ENCODE data around the gene DES.

Gene DES

DNA sequence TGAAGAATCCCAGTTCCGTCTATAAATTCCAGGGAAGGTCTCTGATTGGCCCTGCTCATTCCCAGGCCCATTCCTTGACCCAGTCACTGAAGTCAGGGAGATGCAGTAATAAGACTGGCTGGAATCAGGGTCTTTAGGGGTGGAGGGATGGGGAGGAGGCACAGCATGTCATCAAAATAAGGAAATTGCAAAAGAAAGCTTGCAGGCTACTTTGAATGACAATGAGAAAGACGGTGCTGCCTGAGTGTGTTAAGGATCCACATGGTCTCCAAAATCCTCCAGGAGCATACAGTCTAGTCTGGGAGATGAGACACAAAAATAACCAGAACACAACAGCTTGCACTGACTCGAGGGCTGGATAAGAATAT, 2.0 kb upstream of the DES start:
- H3K4me3 ChIP-seq (ENCODE audit: low read depth, low read length), result no peak overlapping the region

GRCh38 chr2:219416938-219417337, 1.2 kb upstream of the DES start:
- DNase-seq (ENCODE audit: low read depth), result no peak
- H3K4me3 ChIP-seq (ENCODE audit: low read depth, low read length), result no peak overlapping the region

More for the DNA sequence above, 2.0 kb upstream of the DES start:
- DNase-seq (ENCODE audit: low read depth), result no peak

GRCh38 chr2:219417374-219417773, 803 bp upstream of the DES start:
- DNase-seq (ENCODE audit: low read depth), result no peak

GRCh38 chr2:219419012-219419324, 791 bp downstream of the DES start:
- no peak for DNase-seq (ENCODE audit: low read depth)
- peak overlapping the region; percentile 60 for H3K4me3 ChIP-seq (ENCODE audit: low read depth, low read length)

More at GRCh38 chr2:219417374-219417773, 803 bp upstream of the DES start:
- H3K4me3 ChIP-seq (ENCODE audit: low read depth, low read length), result no peak overlapping the region

DNA sequence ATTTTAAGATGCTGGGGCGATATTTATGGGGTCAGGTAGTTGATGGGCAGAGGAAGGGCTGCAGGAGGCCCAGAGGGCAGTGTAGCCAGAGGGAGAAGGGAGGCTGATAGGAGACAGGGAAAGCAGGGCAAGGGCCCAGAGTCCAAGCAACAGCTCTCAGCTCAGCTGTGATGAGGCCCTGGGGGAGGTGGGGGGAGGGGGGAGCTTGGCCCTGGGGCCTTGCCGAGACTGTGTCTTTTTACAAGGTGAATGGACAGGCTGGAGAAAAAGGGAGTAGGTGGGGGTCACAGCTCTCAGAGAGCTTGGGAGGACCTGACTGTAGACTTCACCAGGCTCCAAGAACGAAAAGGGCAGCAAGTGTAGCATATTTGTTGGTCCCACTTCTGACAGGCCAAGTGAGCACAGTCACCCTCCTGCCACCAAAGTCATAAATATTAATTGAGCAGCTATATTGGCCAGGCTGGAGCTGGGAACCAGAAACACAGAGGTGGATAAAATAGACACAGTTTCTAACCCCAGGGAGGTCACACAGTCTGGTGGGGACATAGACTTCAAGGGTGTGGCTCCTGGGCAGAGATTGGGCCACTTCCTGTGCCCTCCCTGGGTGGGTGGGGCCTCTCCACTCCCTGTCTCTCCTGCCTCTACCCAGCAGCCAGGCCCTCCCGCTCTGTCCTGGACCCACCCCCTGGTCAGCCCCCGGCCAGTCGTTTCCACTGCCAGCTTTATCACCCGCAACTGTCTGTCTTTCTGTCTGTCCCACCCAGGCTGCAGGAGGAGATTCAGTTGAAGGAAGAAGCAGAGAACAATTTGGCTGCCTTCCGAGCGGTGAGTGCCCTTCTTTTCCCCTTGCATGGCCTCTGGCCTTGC, 1.4 kb downstream of the DES start:
- no peak for DNase-seq (ENCODE audit: low read depth)
- peak overlapping the region; percentile 60 for H3K4me3 ChIP-seq (ENCODE audit: low read depth, low read length)

DNA sequence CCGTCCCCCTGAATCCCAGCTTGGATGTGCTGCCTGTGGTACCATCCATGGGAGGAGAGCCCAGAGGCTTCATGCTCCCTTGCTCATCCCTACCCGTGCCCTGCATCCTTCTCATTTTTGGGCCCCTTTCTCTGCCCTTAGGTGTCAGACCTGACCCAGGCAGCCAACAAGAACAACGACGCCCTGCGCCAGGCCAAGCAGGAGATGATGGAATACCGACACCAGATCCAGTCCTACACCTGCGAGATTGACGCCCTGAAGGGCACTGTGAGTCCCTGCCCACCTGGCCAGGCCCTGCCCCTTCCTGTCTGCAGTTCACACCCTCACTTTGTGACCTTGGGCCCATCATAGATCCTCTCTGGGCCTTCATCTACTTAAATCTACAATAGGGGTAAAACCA, 2.5 kb downstream of the DES start:
- peak overlapping the region; percentile 60 for H3K4me3 ChIP-seq (ENCODE audit: low read depth, low read length)
- no peak for DNase-seq (ENCODE audit: low read depth)

DNA sequence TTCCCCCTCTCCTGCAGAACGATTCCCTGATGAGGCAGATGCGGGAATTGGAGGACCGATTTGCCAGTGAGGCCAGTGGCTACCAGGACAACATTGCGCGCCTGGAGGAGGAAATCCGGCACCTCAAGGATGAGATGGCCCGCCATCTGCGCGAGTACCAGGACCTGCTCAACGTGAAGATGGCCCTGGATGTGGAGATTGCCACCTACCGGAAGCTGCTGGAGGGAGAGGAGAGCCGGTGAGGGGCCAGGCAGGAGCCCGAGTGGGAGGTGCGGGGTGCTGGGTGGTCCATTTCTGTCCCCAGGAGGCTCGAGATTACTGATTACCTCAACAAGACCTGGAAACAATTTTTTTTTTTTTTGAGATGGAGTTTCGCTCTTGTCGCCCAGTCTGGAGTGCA, 3.1 kb downstream of the DES start:
- H3K4me3 ChIP-seq (ENCODE audit: low read depth, low read length), result no peak overlapping the region
- DNase-seq (ENCODE audit: low read depth), result no peak

- DNase-seq (ENCODE audit: low read depth), result no peak
- no peak overlapping the region for H3K4me3 ChIP-seq (ENCODE audit: low read depth, low read length)
Measured at GRCh38 chr2:219422952-219423534, 4.9 kb downstream of the DES start.

DNA sequence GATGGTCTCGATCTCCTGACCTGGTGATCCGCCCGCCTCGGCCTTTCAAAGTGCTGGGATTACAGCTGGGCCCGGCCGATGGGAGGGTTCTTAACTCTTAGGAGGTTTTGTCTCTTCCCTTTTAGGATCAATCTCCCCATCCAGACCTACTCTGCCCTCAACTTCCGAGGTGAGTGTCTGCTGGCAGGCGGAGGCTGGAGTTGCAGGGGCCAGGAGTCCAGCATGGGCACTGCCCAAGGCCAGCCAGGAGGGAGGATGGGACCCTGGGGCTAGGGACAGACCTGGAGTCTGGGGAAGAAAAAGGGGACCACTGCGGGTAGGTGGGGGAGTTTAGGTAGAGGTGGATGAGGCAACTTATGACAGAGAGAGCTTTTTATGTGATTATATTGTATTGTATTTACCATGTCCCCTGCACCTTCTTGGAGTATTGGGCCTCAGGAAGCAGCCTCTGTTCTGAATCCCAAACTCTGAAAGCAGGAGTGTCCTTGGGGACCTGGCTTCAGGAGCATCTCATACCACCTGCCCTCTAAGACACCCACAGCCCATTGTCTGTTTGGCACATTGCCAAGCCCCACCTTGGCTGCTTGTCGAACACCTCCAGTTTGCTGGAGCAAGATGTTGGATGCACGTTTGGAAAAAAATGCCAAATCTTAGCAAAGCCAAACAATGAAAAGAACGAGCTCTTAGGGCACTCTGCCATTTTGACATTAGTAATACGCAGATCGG, 5.6 kb downstream of the DES start:
- DNase-seq (ENCODE audit: low read depth), result no peak
- H3K4me3 ChIP-seq (ENCODE audit: low read depth, low read length), result no peak overlapping the region

GRCh38 chr2:219425238-219426067, 7.3 kb downstream of the DES start:
- no peak overlapping the region for H3K4me3 ChIP-seq (ENCODE audit: low read depth, low read length)
- no peak for DNase-seq (ENCODE audit: low read depth)

- no peak for DNase-seq (ENCODE audit: low read depth)
- no peak overlapping the region for H3K4me3 ChIP-seq (ENCODE audit: low read depth, low read length)
Measured at GRCh38 chr2:219426068-219426443, 7.9 kb downstream of the DES start.

- no peak for DNase-seq (ENCODE audit: low read depth)
- no peak overlapping the region for H3K4me3 ChIP-seq (ENCODE audit: low read depth, low read length)
Measured at GRCh38 chr2:219426534-219427136, 8.5 kb downstream of the DES start.

- no peak overlapping the region for H3K4me3 ChIP-seq (ENCODE audit: low read depth, low read length)
- no peak for DNase-seq (ENCODE audit: low read depth)
Measured at GRCh38 chr2:219428469-219428868, 10.3 kb downstream of the DES start.

- no peak for DNase-seq (ENCODE audit: low read depth)
- no peak overlapping the region for H3K4me3 ChIP-seq (ENCODE audit: low read depth, low read length)
Measured at GRCh38 chr2:219429958-219430606, 11.9 kb downstream of the DES start.

DNA sequence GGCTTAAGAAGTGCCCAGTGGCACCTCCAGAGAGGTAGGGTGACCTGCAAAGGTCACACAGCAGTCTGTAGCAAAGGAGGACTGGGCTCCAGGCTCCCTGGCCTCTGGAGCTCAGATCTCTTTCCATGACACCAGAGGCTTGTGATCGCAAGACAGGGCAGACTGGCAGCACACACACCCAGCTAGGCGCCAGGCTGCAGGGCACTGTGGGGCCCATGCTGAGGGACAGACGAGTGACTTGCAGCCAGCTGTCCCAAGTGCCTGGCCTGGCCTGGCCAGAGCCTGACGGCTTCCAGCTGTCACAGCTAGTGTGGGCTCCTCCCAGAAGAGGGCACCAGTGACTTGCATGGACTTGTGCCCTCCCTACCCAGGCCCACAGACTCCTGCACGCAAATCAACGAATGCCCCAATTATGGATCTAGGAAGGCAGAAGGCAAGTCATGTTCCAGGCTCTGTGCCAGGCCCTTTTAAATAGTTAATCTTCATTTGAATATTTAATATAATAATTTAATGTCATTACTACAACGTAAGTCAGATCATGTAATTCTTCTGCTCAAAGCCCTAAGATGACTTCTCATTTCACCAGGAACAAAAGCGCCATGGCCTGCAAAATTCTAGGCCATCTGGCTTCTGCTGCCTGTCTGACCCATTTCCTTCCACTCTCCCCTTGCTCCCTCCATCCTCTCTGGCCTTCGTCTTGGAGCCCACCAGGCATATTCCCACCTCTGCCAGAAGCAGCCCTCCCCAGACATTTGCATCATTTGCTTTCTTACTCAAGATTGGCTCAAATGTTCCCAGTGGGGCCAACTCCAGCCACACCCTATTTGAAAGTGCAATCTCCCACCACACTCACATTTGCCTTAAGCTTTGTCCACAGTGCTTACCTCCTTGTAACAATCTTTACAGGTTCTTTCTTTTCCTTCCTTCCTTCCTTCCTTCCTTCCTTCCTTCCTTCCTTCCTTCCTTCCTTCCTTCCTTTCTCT, 12.7 kb downstream of the DES start:
- peak; percentile 22 for DNase-seq (ENCODE audit: low read depth)
- H3K4me3 ChIP-seq (ENCODE audit: low read depth, low read length), result no peak overlapping the region

DNA sequence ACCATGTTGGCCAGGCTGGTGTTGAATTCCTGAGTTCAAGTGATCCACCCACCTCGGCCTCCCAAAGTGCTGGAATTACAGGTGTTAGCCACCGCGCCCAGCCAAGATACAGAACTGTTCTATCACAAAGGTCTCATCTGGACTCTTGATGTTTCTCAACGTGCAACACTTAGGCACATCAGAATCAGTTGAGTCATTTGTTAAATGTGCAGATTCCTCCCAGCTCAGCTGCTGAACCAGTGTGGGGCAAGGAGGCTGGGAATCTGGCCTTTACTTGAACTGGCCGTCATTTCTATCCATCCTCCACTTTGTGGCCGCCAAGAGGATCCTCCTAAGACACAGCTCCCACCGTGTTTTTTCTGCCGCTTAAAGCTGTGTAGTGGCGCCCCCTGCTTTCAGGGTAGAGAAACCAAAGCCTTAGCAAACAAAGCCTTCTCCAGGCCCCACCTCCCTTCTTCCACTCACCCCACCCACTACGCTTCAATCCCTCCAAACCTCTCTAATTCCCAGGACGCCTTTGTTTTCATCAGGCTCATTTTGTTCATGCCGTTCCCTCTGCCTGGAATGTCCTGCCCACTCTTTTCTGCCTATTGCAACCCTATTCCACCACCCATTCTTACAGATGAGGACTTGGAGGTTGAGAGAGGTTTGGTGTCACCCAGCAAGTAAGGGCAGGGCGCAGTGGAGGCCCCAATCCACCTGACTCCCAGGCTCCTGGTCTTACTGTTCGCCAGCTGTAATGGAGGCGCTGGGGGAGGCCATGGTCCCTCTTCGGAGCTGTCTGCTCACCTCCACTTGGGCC, 15.7 kb downstream of the DES start:
- peak; percentile 61 for DNase-seq (ENCODE audit: low read depth)

DNA sequence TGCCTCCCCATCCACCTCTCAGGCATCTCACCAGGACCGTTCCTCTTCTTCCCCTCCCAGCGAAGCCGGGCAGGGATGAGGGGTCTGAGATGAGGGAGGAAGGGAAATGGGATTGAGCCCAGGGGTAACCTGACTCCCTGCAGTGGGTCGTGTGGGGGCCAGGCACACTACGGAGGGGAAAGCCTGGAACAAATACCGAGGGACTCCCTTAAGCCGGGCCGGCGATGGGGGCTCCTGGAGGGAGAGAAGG, 16.2 kb downstream of the DES start:
- DNase-seq (ENCODE audit: low read depth), result no peak
- H3K4me3 ChIP-seq (ENCODE audit: low read depth, low read length), result no peak overlapping the region

More for the DNA sequence above, 15.7 kb downstream of the DES start:
- no peak overlapping the region for H3K4me3 ChIP-seq (ENCODE audit: low read depth, low read length)
